Aorta (tissue), 5 donors: ENCODE measurements around the gene EGR2. TPM values are rescaled to one million over a fixed set of nuclear protein-coding genes. Genes with fewer than 3 reads are reported as not detected.
"Not testable (repeated sequence)": the region's sequence is repeated elsewhere in the genome, so short reads cannot be mapped to it uniquely, and the experiment has no call there.

Experiments
- ATAC-seq: fragments of 200-7000 bp; cut with Tn5 transposase; one replicate; pipeline ENCODE4 v1.9.1; 2022; ENCODE audit warnings: moderate library complexity; ENCODE audit not compliant: low FRiP score
- DNase-seq, 2 donors: peaks; one replicate each; pipeline ENCODE4 v3.0.0-alpha.2; 2020
- H3K27ac ChIP-seq, 2 donors: one replicate each; pipeline ENCODE4 v1.5.1; 2013; ENCODE audit warnings: low read length in 2 of 2, mild to moderate bottlenecking in 2 of 2, moderate library complexity in 2 of 2, control low read depth in 1 of 2, inconsistent platforms in 1 of 2, low read depth in 1 of 2
- H3K27me3 ChIP-seq, 2 donors: one replicate each; pipeline ENCODE4 v1.6.1; 2013; ENCODE audit warnings: control low read depth in 1 of 2, low read length in 1 of 2, mild to moderate bottlenecking in 1 of 2, moderate library complexity in 1 of 2; ENCODE audit not compliant: insufficient read depth in 2 of 2, control insufficient read depth in 1 of 2
- H3K36me3 ChIP-seq, 2 donors: one replicate each; pipeline ENCODE4 v1.6.1; 2013; ENCODE audit warnings: control low read depth in 1 of 2, low read length in 1 of 2, mild to moderate bottlenecking in 1 of 2; ENCODE audit not compliant: insufficient read depth in 2 of 2, control insufficient read depth in 1 of 2
- H3K4me1 ChIP-seq, 2 donors: one replicate each; pipeline ENCODE4 v1.6.1; 2013; ENCODE audit warnings: low read length in 2 of 2, control low read depth in 1 of 2, mild to moderate bottlenecking in 1 of 2, moderate library complexity in 1 of 2; ENCODE audit not compliant: insufficient read depth in 2 of 2, control insufficient read depth in 1 of 2
- H3K4me3 ChIP-seq, 2 donors: one replicate each; pipeline ENCODE4 v1.5.1; 2013; ENCODE audit warnings: low read length in 2 of 2, control low read depth in 1 of 2, mild to moderate bottlenecking in 1 of 2
- H3K9me3 ChIP-seq: one replicate; pipeline ENCODE4 v1.6.1; 2013; ENCODE audit warnings: mild to moderate bottlenecking, low read length; ENCODE audit not compliant: control insufficient read depth
- WGBS, 2 donors: extraction: QIAGEN DNeasy Blood & Tissue Kit; methylation state at CpG; one replicate each; pipeline ENCODE4 v1.1.7; 2013; 5-methylcytosine and 5-hydroxymethylcytosine counted together
- intact Hi-C, 2 donors: fragments of 100-400 bp; cut with DNase I; formaldehyde crosslinking; loops; one replicate each; pipeline versions ENCODE4 v1.14.2 to v1.15.0; 2022
- polyA plus RNA-seq, 2 donors: library from polyadenylated mRNA; stranded (reverse); fragments of 200-250 nt; gene quantifications; one replicate each; pipeline ENCODE4 v1.2.3, GENCODE V29; 2013
- total RNA-seq, 2 donors: library from RNA; stranded (reverse); fragmentation: NEBNext Ultra II Directional; extraction: Animal tissue kit (Norgen Biotek cat#: 25700); gene quantifications; one replicate each; pipeline ENCODE4 v1.2.1, GENCODE V29; 2021
- donor health status: healthy with polysubstance abuse.
- donor health status: Bipolar disorder and iron deficiency.
- donor health status: DM: no; HTN: no; CAD: no.
- donor health status: DM: no; HTN: no; CAD: no.
- donor health status: DM: yes; HTN: yes; CAD: no.

EGR2 gene
- total and polyA plus RNA-seq, 4 donors = 1.1 to 23.0 (median 6.3) TPM

DNA sequence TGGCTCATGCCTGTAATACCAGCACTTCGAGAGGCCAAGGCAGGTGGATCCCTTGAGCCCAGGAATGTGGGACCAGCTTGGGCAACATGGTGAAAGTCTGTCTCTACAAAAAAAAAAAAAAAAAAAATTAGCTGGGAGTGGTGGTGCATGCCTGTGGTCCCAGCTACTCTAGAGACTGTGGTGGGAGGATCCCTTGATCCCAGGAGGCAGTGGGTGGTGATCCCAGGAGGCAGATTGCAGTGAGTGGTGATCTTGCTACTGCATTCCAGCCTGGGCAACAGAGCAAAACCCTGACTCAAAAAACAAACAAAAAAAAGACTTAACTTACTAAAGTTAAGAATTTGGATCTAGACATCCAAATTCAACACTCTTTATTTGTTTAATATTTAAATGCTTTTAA is 21.9 kb downstream of the EGR2 start:
- no peaks in the 10 kb centered on the region for H3K4me1 ChIP-seq
- 50 to 72% methylated on average over 1 of the region's 1 CpG for WGBS, 2 donors
- no peaks in the 10 kb centered on the region for H3K27me3 ChIP-seq
- intact Hi-C loops = no loop called here
- H3K27ac ChIP-seq = no peak overlapping the region
- no peak for ATAC-seq
- no peaks in the 10 kb centered on the region for H3K9me3 ChIP-seq
- H3K36me3 ChIP-seq = no peaks in the 10 kb centered on the region
- H3K4me3 ChIP-seq = no peak overlapping the region
- DNase-seq = no peak

DNA sequence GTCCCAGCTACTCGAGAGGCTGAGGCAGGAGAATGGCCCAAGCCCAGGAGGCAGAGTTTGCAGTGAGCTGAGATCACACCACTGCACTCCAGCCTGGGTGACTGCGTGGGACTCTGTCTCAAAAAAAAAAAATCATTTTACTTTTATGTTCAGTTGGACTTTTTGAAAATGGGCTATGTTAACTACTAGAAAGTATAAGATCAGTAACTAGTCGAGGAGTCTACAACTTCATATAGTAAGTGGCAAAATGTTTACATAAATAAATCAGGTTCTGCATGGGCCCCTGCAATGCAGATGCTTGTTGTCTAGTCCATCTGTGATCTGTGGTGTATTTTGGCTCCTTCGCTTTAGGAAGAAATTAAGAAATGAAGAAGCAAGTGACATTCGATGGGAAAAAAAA is 23.9 kb downstream of the EGR2 start:
- H3K4me3 ChIP-seq = no peak overlapping the region
- DNase-seq = no peak
- 77 to 82% methylated on average over 5 of the region's 5 CpGs for WGBS, 2 donors
- H3K27ac ChIP-seq = no peak overlapping the region
- H3K36me3 ChIP-seq = no peaks in the 10 kb centered on the region
- no peak for ATAC-seq
- no peaks in the 10 kb centered on the region for H3K9me3 ChIP-seq
- intact Hi-C loops = no loop called here
- H3K4me1 ChIP-seq = no peaks in the 10 kb centered on the region
- H3K27me3 ChIP-seq = no peaks in the 10 kb centered on the region

DNA sequence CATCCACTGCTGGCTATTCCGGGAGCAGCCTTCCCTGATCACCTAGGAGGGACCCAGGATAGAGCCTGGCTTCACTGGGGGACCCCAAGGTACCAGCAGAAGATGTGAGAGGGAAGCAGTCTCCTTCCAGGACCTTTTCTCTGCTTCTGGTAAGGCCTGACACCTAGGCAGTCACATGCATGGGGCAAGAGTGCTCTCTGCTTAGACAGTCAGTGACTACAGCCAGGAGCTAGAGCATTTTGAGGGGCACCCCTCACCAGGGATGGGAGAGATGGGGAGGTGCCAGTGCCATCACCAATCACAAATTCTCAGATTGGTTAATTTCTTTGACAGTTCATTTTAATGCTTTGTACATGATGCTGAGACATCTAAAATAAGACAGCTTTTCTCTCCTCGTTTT is 25.6 kb downstream of the EGR2 start:
- ATAC-seq = no peak
- Histone ChIP-seq H3K4me3 (no peak overlapping the region), H3K9me3 (no peaks in the 10 kb centered on the region), H3K36me3 (no peaks in the 10 kb centered on the region), H3K27ac (no peak overlapping the region), H3K4me1 (no peaks in the 10 kb centered on the region), H3K27me3 (no peaks in the 10 kb centered on the region)
- 95% methylated on average over 2 of the region's 2 CpGs for WGBS, 2 donors
- intact Hi-C loops = no loop called here
- DNase-seq = no peak

DNA sequence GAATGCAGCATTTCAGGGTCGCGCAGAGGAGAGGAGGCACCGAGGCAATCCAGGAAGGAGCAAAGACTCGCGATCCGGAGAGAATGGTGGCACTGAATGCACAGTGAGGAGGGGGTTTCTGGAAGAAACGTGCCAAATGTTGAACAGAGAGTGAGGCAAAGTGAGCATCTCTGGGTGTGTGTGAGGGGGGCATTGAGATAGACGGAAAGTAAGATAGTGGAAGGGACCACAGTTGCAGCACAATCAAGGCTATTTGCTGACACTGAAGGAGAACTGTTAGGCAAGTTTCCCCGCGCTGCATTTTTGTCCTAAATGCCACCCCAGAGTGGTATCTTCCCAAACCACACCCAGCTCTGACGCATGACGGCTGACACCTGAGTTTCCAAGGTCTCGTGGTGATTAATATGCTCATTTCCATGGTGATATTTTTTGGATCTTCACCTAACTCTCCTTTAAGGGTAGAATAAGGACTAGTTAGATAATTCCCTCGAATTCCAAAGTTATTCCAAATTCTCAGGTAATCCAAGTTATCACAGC is 26.1 kb downstream of the EGR2 start:
- no peaks in the 10 kb centered on the region for H3K9me3 ChIP-seq
- no peak overlapping the region for H3K27ac ChIP-seq
- 91 to 94% methylated on average over 14 of the region's 14 CpGs for WGBS, 2 donors
- intact Hi-C loops = no loop called here
- no peaks in the 10 kb centered on the region for H3K27me3 ChIP-seq
- H3K36me3 ChIP-seq = no peaks in the 10 kb centered on the region
- ATAC-seq = no peak
- no peak for DNase-seq
- H3K4me3 ChIP-seq = no peak overlapping the region
- H3K4me1 ChIP-seq = no peaks in the 10 kb centered on the region

DNA sequence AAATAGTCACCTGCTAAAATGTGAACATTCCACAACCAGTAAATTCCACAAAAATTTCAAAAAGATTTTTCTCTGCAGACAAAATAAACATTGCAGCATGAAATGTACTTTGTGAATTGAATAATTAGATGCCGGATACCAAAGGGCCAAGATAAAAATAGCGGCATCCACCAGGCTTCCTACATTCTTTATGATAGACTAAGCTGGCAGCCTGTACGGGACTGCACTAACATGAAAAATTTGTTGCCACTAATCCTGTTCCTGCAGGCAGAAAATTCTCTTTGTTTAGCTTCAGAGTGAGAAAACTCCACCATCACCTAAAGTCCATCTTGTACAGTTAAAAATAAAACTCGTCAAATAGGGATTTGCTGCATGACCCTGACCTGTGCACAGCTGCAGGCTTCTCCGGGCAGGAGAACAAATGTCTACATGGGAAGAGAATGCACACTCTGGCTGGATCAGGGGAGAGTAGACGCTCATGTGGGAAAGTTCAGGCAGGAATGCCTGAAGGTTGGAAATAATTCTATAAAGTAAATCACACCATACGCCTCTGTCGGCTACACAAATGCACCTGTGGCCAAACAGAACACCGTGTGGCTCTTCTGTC is 27.2 kb downstream of the EGR2 start:
- intact Hi-C loops = no loop called here
- H3K27me3 ChIP-seq = no peaks in the 10 kb centered on the region
- H3K9me3 ChIP-seq = no peaks in the 10 kb centered on the region
- H3K27ac ChIP-seq = peak overlapping the region in 1 of 2 donors; percentile 28
- no peaks in the 10 kb centered on the region for H3K36me3 ChIP-seq
- no peaks in the 10 kb centered on the region for H3K4me1 ChIP-seq
- WGBS, 2 donors = 18% methylated on average over 9 of the region's 9 CpGs
- no peak for DNase-seq
- H3K4me3 ChIP-seq = no peak overlapping the region
- no peak for ATAC-seq

DNA sequence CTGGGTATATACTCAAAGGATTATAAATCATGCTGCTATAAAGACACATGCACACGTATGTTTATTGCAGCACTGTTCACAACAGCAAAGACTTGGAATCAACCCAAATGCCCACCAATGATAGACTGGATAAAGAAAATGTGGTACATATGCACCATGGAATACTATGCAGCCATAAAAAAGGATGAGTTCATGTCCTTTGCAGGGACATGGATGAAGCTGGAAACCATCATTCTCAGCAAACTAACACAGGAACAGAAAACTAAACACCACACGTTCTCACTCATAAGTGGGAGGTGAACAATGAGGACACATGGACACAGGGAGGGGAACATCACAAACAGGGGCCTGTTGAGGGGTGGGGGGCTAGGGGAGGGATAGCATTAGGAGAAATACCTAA is 27.9 kb downstream of the EGR2 start:
- H3K27me3 ChIP-seq, H3K4me3 ChIP-seq, ATAC-seq, intact Hi-C loops, H3K9me3 ChIP-seq, DNase-seq, H3K36me3 ChIP-seq, H3K4me1 ChIP-seq, H3K27ac ChIP-seq: not testable (repeated sequence)
- 80 to 82% methylated on average over 2 of the region's 2 CpGs for WGBS, 2 donors

DNA sequence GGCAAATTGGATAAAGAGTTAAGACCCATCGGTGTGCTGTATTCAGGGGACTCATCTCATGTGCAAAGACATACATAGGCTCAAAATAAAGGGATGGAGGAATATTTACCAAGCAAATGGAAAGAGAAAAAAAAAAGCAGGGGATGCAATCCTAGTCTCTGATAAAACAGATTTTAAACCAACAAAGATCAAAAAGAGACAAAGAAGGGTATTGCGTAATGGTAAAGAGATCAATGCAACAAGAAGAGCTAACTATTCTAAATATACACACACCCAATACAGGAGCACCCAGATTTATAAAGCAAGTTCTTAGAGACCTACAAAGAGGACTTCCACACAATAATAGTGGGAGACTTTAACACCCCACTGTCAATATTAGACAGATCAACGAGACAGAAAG is 31.6 kb downstream of the EGR2 start:
- H3K4me3 ChIP-seq, H3K4me1 ChIP-seq, DNase-seq, H3K36me3 ChIP-seq, H3K27me3 ChIP-seq, H3K27ac ChIP-seq, intact Hi-C loops, H3K9me3 ChIP-seq, ATAC-seq: not testable (repeated sequence)
- 93 to 97% methylated on average over 3 of the region's 3 CpGs for WGBS, 2 donors

DNA sequence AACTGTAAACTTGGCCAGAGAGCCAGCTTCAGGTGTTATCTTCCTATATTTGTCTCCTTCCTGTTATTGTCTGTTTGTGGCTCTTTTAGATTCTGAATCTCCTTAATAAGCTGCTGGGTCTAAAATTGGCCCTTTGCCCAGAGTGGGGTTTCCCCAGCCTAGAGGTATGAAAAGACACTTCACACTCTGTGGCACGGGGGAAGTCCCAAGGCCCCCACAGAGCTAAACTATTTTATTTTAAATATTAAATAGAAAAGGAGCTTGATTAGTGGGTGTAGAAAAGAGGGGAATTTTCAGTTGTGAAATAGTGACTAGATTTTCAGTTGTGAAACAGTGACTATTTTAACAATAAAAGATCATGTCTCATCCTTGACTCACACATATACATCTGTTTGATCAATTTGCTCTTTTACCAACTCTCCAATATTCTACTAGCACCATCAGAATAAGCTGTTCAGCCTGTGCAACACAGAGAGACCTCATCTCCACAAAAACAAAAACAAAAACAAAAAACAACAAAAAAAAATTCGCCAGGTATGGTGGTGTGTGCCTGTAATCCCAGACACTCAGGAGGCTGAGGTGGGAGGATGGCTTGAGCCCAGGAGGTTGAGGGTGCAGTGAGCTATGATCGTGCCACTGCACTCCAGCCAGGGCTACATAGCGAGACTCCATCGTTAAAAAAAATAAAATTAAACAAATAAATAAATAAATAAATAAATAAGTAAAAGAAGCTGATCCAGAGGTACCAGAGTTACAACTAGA is 36.5 kb downstream of the EGR2 start:
- Histone ChIP-seq H3K27me3 (no peaks in the 10 kb centered on the region), H3K9me3 (no peaks in the 10 kb centered on the region), H3K36me3 (no peaks in the 10 kb centered on the region), H3K4me3 (no peak overlapping the region), H3K4me1 (no peaks in the 10 kb centered on the region), H3K27ac (no peak overlapping the region)
- ATAC-seq (no peak), DNase-seq (no peak)
- 88 to 89% methylated on average over 5 of the region's 5 CpGs for WGBS, 2 donors
- intact Hi-C loops = no loop called here

DNA sequence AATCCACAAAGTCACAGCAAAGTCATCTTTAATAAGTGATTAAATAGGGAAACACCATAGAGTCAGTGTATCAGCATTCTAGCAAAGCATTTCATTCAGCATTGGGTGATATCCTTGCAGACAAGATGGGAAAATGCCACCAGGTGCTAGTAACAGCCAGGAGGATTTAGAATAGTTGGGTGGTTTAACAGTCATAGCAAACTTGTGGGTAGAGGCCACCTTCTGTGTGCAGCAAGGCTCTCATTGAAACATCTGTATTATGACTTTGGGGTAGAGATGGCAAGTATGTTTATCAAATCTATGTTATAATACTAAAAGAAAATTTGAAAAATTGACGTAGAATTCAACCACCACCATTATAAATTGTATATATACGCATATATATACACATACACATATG is 38.0 kb downstream of the EGR2 start:
- ATAC-seq (no peak), DNase-seq (no peak)
- H3K36me3 ChIP-seq = no peaks in the 10 kb centered on the region
- 91 to 95% methylated on average over 2 of the region's 2 CpGs for WGBS, 2 donors
- no peak overlapping the region for H3K27ac ChIP-seq
- no peaks in the 10 kb centered on the region for H3K9me3 ChIP-seq
- no peaks in the 10 kb centered on the region for H3K4me1 ChIP-seq
- intact Hi-C loops = no loop called here
- H3K4me3 ChIP-seq = no peak overlapping the region
- H3K27me3 ChIP-seq = no peaks in the 10 kb centered on the region
